ENCODE data around the gene FUT8.

FUT8 gene

DNA sequence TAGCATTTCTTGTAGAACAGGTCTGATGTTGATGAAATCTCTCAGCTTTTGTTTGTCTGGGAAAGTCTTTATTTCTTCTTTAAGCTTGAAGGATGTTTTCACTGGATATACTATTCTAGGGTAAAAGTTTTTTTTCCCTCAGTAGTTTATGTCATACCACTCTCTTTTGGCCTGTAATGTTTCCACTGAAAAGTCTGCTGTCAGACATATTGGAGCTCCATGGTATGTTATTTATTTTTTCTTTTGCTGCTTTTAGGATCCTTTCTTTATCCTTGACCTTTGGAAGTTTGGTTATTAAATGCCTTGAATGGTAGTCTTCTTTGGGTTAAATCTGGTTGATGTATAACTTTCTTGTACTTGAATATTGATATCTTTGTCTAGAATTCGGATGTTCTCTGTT lies 306.1 kb downstream of the FUT8 start:
- DNase-seq: no peak

DNA sequence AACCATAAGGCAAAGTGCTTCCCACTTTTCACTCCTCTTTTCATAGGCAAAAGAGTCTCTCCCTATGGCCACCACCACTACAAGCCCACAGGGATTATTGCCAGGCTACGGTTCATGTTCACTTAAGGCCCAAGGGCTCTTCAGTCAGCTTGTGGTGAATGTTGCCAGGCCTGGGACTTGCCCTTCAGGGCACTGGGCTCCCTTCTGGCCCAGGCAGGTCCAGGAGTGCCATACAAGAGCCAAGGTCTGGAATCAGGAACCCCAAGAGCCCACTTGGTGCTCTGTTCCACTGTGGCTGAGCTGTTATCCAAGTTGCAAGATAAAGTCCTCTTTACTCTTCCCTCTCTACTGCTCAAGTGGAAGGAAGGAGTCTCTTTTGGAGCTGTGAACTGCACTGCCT lies 307.6 kb downstream of the FUT8 start:
- DNase-seq: no peak

DNA sequence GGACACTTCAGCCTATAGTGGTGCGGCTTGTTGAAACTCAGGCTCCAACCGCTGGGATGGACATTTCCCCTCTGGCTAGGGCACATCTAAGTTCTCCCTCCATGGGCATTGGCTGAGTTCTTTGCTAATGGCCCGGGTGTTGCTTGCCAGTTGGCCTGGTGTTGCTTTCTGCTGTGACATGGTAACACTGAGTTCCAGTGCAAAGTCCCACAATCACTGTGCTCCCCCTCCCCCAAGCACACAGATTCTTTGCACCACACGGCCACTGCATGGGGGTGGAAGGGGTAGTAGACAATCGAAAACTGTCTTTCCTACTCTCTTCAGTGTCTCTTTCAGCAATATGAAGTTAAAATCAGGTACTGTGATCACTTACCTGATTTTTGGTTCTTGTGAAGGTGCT lies 308.2 kb downstream of the FUT8 start:
- DNase-seq: no peak

GRCh38 chr14:65723348-65723747 lies 310.8 kb downstream of the FUT8 start:
- DNase-seq: no peak

- no peak for DNase-seq
Observed at GRCh38 chr14:65728604-65729003, 316.1 kb downstream of the FUT8 start.

DNA sequence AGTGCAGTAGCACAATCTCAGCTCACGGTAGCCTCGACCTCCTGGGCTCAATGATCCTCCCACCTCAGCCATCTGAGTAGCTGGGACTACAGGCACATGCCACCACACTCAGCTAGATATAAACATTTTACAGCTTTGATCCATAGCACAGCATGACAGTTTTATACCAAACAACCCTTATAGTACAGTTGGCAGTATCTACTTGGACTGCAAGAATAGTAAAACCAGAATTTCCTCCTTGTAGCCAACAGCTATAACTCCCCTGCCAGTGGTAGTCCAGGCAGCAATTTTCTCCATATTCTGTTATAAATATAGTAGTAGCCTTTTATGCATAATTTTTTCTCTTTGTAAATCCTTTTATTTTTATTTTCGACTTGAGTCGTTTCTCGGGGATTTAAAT lies 317.0 kb downstream of the FUT8 start:
- no peak for DNase-seq

- no peak for DNase-seq
Observed at GRCh38 chr14:65731933-65732506, 319.5 kb downstream of the FUT8 start.

GRCh38 chr14:65738339-65738738 lies 325.8 kb downstream of the FUT8 start:
- DNase-seq: no peak

GRCh38 chr14:65745396-65746190 lies 333.1 kb downstream of the FUT8 start:
- DNase-seq: no peak

GRCh38 chr14:65748796-65749195 lies 336.3 kb downstream of the FUT8 start:
- no peak for DNase-seq

DNA sequence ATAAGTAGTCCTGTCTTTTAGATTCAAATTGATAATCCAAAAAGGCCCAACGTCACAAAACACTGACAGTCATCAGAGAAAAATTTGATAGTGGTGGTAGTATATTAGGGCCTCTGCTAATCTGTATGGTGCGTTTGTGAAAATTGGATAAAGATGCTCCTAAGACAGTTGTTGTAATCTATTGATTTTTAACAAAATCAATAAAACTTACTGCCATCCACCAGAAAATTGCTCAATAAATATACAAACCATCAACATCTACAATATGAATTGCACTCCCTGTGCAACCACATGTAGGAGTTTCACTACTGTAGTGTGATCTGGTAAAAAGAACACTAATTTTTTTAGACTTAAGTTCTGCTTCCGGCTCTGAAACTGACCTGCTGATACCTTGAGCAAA lies 336.8 kb downstream of the FUT8 start:
- DNase-seq: no peak

DNA sequence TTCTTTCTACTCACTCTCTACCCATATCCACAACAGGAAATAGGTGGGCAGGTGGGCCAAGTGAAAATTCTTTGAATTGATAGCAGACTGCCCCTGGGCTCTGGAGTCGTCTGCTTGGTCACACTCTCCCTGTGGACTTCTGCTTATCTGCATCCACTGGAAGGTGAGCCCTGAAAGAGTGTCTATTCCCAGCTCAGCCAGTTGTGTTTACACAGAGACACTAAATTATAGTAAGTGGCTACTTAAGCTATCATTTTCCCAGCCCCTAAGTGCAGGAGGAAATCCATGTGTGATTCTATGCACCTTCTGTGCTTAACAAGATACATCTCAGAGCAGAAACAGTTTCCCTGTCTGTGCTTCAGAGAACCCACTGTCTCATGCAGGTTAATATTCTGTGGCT lies 338.4 kb downstream of the FUT8 start:
- DNase-seq: no peak

GRCh38 chr14:65751510-65751909 lies 339.0 kb downstream of the FUT8 start:
- DNase-seq: no peak

DNA sequence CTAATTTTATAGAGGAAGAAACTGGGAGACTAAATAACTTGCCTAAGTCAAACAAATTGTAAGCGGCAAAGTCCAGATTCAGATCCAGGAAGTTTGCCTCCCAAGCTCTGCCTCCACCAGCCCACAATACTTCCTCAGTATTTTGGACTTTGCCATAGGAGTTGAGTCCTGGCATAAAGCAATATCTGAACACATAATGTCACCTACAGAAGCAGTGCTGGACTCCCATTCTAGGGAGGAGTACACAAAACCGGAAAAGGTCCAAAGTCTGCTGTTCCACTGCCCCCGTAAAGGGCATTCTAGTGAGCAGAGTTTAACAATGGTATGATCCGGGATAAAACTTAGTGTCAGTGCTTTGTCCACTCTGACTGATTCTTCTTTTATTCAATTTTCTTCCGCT lies 340.5 kb downstream of the FUT8 start:
- DNase-seq: no peak

- no peak for DNase-seq
Observed at GRCh38 chr14:65755331-65755730, 342.8 kb downstream of the FUT8 start.

DNA sequence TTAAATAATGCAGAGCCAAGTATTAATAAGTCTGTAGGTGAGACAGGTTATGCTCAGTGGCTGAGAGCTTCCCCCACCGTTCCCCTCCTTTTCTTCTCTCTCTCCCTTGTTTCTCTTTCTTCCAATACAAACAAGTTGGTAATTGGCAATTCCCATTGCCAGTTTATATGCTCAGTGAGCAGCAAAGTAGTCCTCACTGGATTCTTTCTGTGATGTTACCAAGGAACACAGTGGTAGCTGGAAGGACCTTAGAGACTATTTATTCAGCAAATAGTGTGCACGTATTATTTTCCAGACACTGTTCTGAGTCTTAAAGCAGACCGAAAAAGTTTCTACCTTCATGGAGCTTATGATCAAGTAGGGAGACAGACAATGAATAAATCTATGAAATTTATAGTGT lies 344.4 kb downstream of the FUT8 start:
- DNase-seq: no peak

- DNase-seq: no peak
Observed at GRCh38 chr14:65769151-65769550, 356.6 kb downstream of the FUT8 start.

- no peak for DNase-seq
Observed at GRCh38 chr14:65770681-65771080, 358.2 kb downstream of the FUT8 start.

GRCh38 chr14:65771271-65771670 lies 358.7 kb downstream of the FUT8 start:
- no peak for DNase-seq

- DNase-seq: no peak
Observed at GRCh38 chr14:65772466-65772865, 359.9 kb downstream of the FUT8 start.

- DNase-seq: no peak
Observed at GRCh38 chr14:65772921-65773574, 360.5 kb downstream of the FUT8 start.

DNA sequence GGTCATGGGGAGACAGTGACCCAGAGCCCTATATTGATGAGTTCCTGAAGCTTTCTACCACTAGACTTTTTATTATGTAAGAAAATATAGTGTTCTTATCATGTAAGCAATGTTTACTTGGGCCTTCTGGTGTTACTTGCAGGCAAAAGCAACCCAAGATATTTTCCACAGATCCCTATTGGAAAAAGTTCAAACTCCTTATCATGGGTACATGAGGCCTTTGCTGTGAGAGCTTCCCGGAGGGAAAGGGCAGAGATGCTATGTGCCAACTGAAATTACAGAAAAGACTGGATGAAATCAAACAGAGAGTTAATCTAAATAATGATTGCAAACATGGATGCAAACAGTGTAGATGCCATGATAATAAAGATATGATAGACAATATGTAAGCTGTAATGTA lies 361.5 kb downstream of the FUT8 start:
- no peak for DNase-seq

DNA sequence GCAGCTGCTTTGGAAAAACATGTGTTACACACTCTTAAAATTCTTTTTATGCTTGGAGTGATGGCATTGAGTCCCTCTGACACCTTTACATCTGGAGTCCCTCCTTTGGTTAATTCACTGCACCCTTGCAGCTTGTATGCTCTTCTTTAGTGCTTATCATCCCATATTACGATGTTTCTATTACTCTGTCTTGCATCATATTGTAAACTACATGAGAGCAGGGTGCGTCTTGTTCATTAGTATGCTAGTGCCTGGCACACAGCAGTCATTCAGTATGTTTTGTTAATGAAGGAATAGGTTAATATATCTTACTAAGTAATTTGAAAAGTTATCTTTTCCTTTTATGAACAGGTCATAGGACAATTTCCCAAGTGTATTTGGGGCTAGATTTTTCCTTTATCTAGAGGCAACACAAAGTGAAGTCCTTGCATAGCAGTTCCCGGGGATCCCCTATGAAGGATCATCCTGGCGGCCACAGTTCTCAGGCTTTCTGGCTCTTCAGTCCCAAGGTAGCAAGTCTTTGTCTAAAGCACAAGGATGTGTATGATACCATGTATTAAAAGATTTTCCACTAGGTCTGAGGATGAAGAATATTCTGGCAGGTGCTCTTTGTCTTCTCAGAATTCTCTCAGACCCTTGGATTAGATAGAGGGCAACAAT lies 363.8 kb downstream of the FUT8 start:
- DNase-seq: no peak

DNA sequence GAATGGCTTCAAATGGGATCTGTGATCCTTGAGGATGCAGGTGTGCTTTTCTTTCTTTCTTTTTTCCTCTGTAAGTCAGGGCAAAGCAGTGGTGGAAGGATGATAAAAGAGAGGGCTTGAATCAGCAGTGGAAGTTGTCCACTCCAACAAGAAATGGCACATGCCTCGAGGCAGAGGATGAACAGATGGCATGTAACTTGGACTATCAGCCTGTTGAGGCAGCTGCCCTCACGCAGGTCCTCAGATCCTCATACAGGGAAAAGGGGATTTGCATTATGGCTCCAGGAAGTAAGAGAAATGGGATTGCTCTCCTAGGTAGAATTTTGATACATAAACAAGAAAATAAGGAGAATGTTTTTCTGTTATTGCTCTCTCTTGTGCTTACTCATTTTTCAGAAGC lies 368.0 kb downstream of the FUT8 start:
- no peak for DNase-seq
